HG03045 (cell line): ENCODE results near the gene CUEDC2.
A peak's percentile ranks its signal among the peaks of the same experiment; 100 is the strongest.

Source experiments
- ATAC-seq: cut with Tn5 transposase; IDR thresholded peaks from one replicate; pipeline ENCODE4 v1.9.1; 2021; ENCODE audit warnings: mild to moderate bottlenecking, moderate library complexity; ENCODE audit not compliant: unreplicated experiment

CUEDC2 gene

DNA sequence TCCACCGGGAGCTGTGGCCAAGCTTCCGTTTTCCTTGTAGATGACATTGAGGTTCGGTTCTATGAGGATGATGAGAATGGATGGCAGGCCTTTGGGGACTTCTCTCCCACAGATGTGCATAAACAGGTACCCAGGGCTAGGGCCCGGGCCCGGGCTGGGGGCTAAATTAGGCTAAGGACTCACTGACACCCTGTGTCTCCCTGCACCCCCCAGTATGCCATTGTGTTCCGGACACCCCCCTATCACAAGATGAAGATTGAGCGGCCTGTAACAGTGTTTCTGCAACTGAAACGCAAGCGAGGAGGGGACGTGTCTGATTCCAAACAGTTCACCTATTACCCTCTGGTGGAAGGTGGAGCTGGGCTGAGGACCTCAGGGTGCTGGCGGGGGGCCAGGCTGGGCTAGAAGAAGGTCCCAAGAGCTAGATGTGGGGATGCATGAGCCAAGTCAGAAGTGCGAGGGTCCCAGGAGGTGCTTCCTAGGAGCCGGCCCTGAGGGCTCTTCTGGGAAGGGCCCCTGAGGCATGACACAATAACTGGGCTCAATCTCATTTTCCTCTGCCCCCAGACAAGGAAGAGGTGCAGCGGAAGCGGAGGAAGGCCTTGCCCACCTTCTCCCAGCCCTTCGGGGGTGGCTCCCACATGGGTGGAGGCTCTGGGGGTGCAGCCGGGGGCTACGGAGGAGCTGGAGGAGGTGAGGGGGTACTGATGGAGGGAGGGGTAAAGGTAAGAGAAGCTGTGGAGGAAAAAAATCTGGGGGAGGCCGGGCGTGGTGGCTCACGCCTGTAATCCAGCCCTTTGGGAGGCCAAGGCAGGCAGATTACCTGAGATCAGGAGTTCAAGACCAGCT, 34.0 kb downstream of the CUEDC2 start:
- no peak for ATAC-seq

DNA sequence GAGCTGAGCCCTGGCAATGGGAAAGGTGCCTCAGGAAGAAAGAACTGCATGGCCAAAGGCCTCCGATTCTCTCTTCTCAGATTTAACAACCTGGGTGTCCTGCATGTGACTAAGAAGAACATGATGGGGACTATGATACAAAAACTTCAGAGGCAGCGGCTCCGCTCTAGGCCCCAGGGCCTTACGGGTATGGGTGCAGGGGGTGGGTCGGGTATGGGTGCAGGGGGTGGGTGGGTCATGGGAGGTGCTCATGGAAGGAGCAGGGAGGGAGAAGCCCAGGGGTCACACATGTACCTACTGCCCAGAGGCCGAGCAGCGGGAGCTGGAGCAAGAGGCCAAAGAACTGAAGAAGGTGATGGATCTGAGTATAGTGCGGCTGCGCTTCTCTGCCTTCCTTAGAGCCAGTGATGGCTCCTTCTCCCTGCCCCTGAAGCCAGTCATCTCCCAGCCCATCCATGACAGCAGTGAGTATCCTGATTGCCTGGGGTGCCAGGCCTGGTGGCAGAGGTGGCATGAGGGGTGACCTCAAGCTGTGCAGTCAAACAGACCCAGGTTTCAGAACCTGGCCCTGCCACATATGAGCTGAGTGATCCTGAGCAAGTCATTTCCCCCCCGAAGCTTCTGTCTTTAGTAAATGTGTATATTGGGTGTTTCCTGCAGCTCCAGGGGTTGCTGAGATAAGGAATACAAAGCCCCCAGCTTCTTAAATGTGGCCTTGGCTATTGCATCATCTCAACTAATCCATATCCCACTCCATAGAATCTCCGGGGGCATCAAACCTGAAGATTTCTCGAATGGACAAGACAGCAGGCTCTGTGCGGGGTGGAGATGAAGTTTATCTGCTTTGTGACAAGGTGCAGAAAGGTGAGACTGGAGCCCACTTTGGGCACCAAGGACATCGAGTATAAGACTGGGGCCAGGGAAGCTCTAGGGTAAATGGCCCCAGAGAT, 34.9 kb downstream of the CUEDC2 start:
- no peak for ATAC-seq

DNA sequence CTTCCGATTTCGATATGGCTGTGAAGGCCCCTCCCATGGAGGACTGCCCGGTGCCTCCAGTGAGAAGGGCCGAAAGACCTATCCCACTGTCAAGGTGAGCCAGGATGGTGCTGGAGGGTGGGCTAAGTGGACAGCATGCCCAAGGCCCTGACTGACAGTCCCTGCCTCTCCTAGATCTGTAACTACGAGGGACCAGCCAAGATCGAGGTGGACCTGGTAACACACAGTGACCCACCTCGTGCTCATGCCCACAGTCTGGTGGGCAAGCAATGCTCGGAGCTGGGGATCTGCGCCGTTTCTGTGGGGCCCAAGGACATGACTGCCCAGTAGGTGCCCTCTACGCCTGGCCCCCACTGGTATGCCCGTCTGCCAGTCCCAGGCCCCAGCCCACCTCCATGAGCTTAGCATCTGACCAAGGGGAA, 35.6 kb downstream of the CUEDC2 start:
- ATAC-seq, result no peak

DNA sequence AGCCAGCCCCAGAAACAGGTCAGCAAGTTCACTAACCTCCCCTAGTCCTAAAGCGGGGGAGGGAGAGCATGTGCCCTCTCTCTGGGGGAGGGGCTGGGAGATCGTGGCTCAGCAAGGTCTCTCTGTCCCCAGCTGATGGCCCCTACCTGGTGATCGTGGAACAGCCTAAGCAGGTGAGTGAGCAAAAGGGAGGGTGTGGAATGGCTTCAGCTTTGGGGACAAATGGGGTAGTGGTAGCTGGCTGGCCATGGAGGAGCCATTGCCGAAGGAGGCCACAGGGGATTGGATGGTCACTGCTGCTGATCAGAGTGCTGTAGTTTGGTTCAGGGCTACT, 36.1 kb downstream of the CUEDC2 start:
- ATAC-seq, result no peak

DNA sequence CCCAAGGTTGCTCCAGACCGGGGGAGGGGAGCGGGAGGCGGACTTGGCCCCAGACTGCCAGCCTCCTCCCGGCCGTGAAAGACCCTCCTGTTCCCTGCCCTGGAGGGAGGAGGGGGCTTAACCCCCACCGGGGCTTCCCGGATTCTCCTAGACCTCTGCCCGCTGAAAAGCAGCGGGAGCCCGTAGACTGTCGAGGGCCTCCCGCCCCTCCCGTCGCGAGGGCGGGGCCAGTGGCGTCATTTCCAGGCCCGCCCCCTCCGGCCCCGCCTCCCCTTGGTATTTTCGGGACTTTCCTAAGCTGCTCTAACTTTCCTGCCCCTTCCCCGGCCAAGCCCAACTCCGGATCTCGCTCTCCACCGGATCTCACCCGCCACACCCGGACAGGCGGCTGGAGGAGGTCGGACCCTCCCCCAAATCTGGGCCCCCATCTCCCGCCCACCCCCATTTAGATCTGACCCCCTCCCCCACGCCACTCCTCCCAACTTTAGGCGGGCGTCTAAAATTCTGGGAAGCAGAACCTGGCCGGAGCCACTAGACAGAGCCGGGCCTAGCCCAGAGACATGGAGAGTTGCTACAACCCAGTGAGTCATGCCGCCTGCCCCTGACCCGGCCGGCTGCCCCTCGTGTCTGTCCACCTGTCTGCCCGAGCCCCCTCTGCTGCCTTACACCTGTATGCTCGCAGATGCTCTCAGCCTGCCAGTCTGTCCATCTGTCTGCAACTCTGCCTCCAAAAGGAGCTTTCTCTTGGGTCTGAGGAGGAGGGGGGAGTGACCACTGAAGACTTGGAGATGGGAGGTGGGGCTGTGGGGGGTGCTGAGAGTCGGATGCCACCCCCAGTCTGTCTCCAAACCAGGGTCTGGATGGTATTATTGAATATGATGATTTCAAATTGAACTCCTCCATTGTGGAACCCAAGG, 36.7 kb downstream of the CUEDC2 start, which contains the start of gene NFKB2:
Gene NFKB2, plus strand, starts transcription at position 306 of the 917 bp plus-strand sequence. Its CDS starts 255 bp downstream, at position 561.
- peak; percentile 28 for ATAC-seq

DNA sequence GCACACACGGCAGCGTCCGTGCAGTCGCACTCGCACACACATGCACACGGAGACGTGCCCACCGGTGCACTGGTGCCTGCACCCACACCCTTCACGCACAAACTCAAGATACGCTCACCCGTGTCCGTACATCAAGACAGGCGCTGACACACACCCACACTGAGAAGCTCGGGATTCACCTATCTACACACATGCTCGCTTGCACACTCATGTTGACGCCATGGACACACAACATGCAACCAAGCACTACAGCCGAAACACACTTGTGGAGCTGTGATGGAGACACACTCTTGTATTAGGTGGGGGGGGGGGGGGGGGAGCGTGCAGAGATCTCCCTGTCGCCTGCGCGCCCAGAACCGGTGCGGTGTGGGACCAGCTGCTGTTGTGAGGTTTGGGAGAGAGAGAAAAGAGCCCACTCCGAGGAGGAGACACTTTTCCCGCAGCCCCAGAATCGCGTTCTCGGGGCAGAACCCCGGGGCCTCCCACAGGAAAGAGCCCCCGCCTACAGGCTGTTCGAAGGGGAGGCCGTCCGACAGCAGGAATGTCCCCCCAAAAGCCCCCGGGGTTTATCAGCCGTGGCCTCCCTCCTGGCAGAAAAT, 37.5 kb downstream of the CUEDC2 start:
- ATAC-seq, result peak; percentile 3

DNA sequence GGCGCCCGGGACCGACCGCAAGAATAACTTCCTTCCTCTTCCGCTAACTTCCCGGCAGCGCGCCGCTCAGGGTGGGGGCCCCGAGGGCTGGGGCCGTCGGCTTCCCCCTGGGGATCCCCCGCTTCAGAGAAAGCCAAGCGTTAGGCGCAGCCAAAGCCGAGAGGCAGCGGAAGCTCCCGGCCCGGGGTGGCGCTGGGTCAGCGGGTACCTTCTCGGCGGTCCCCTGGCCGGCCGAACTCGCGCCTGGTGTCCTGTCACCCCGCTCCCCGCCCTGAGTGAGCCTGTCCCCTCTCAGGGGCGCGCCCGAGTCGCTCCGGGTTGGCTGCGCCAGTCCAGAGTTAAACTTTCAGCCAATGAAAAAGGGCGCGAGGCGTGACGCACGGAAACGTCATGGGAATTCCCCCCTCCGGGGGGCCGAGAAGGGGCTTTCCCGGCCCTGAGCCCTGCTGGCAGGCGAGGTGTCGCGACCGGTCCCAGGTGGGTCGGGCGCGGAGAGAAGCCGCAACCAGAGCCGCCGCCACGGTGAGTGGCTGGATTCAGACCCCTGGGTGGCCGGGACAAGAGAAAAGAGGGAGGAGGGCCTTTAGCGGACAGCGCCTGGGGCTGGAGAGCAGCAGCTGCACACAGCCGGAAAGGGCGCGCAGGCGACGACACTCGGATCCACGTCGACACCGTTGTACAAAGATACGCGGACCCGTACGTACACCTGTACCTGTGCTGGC, 38.1 kb downstream of the CUEDC2 start:
- ATAC-seq, result peak; percentile 81

DNA sequence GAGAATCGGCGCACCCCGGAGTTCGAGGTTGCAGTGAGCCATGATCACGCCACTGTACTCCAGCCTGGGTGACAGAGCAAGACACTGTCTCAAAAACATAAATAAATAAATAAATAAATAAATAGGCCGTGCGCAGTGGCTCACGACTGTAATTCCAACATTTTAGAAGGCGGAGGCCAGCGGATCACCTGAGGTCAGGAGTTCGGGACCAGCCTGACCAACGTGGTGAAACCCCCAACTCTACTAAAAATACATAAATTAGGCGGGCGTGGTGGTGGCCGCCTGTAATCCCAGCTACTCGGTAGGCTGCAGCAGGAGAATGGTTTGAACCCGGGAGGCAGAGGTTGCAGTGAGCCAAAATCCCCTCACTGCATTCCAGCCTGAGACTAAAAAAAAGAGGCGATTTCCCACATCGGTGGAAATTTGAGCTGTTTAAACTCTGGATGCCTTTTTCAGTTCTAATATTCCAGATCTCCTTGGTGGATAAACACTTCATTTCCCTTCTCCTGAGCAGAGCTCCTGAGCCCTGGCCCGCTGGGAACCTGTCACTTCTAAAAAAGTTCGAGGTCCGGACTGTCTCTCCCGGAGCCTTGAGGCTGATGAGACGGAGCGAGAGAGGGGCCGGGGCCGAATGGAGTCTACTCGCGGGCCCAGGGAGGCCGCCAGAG, 38.8 kb downstream of the CUEDC2 start:
- no peak for ATAC-seq

DNA sequence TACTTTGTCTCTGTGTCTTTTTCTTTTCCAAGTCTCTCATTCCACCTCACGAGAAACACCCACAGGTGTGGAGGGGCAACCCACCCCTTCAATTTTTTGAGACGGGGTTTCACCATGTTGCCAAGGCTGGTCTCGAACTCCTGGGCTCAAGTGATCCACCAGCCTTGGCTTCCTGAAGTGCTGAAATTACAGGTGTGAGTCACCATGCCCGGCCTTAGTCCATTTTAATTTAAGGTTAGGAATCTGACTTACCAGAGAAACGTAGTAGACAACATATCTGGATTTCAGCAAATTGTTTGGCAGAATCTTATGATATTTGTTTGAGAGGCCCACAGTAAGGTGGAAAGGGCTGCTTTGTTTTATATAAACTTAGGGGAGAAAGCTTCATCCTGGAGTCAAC, 40.1 kb downstream of the CUEDC2 start:
- no peak for ATAC-seq

DNA sequence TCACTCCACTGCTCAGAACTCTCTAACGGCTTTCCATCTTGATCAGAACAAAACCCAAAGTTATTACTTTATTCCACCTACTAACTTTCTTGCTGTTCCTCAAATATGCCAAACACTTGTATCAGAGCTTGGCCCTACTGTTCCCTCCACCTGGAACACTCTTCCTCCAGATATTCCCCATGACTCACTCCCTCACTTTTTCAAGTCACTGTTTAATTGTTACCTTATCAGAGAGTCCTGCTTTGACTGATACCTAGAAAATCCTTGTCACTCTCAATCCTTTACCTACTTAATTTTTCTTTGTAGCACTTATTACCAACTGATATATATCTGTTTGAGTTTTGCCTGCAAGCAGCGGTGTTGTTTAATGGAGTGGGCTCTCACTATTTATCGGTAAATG, 42.5 kb downstream of the CUEDC2 start:
- no peak for ATAC-seq

DNA sequence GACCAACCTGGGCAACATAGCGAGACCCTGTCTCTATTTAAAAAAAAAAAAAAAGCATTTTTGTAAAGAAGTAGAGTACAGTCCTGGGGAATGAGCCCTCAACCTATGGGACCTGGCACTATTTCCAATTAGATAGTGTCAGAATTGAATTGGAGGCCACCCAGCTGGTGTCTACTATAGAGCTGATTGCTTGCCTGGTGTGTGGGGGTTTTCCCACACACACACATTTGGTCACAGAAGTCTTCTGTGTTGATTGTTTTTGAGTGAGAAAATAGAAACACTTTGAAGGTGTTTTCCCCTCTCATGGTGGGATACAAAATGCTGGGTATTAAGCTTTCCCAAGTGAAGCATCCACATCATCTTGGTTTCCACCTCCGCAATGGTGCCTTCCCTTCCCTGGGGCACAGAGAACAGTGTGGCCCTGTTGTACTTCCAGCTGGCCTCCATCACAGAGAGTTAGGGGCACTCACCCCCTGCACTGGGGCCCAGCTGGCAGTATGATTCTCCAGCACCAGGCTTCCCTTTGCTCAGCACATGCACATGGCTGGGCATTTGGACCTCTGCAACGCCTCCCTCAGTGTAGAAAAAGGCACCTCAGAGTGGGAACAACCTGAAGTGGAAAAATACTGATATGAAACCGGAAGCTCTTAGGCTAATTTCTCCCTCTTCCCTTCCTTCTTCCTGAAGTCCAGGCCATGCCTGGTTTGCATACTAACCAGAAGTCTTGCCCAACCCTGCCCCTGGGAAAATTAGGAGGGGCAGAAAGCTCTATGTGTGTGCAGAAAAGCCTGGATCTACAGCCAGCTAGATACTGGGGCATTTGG, 47.6 kb downstream of the CUEDC2 start:
- ATAC-seq, result no peak

DNA sequence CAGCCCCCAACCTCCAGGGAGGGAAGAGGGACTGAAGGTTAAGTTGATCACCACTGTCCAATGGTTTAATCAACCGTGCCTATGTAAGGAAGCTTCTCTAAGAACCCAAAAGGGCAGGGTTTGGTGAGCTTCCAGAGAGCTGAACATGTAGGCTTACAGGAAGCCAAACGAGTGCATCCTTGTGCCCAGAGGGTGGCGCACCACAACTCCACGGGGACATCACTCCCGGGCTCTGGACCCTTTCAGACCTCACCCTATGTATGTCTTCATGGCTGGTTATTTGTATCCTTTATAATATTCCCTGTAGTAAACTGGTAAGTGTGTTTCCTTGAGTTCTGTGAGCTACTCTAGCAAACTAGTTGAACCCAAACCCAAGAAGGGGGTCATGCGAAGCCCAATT, 48.3 kb downstream of the CUEDC2 start:
- ATAC-seq, result no peak

DNA sequence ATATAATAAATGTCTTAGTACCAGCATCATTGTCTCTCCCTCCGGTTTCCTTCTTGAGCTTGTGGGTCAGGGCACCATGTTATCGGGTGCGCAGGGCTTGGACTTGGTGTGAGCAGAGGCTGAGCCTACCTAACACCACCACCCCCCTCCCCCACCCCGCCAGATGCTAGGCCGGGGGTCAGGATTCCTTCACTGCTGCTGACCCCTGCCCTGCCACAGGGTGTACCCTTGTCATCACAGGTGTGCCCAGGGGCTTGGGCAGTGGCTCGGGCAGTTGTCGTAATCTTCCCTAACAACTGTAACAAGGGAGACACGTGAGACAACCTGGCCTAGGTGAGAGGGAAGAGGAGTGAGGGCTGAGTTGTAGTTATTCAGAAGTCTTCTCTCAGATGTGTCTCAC, 49.5 kb downstream of the CUEDC2 start:
- no peak for ATAC-seq

DNA sequence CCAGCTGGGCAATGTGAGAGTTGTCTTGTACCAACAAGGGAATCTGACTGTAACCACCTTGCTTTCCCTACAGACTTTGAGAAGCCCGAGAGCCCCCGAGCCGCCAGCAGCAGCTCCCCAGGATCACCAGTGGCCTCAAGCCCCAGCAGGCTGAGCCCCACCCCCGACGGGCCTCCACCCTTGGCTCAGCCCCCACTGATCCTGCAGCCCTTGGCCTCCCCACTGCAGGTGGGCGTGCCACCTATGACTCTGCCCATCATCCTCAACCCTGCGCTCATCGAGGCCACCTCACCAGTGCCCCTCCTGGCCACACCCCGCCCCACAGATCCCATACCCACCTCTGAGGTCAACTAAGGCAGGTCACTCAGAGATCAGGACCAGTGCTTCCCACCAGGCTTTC, 50.4 kb downstream of the CUEDC2 start:
- no peak for ATAC-seq

DNA sequence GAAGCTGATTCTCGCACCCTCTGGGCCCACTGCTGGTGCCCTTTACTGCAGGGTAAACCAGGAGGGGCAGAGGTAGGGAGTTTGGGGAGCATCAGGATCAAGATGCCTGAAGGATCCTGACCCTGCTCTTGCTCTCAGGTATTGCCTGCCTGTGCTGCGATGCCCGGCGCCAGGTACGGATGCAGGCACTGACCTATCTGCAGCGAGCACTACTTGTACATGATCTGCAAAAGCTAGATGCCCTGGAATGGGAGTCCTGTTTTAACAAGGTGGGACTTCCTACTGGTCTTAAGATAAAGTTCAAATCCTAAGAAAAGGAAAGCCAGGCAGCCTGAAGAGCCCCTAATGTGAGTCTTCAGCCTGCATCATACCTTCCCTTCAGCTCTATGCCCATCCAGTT, 53.0 kb downstream of the CUEDC2 start:
- ATAC-seq, result no peak

DNA sequence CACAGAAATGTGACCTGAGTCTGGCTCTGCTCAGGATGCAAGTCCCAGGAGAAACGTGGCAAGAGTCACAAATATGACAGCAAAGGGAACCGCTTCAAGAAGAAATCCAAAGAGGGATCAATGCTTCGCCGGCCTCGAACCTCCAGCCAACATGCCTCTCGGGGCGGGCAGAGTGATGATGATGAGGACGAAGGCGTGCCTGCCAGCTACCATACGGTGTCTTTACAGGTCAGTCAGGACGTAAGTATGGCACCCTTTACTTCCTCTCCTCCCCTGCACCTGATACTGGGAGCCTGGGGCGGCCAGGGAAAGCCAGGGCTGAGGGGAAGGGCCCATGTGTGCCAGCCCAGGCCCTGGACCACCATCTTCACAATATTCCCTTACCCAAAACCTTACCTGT, 55.5 kb downstream of the CUEDC2 start:
- no peak for ATAC-seq

DNA sequence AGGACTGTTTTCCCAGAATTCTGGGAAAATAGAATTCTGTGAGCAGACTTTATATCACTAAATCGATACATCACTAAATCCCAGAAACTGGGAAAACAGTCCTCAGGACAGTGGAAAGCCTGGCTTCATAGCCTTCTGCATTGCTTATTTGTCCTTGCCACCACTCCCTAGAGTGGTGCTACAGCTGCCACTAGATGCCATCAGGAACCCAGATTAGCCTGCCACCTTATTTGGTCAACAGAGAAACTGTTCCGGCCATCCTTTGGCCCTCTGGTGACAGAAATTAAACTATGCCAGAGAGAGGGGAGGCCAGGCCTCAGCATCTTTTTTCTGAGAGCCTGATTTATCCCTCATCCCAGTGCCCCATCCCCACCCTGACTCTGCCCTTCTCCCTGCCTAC, 56.5 kb downstream of the CUEDC2 start:
- no peak for ATAC-seq

DNA sequence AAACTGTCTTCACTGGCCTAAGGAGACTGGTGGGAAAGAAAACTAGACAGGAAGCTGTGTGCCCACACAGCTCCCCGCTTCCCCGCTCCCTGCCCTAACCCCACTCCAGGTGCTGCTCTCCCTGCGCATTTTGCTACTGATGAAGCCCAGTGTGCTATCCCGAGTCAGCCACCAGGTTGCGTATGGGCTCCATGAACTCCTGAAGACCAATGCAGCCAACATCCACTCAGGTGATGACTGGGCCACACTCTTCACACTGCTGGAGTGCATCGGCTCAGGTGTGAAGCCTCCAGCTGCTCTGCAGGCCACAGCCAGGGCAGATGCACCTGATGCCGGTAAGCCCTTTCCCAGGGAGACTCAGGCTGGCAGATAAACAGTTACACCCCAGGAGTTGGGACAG, 57.1 kb downstream of the CUEDC2 start:
- ATAC-seq, result no peak
